ENCODE results near the gene GTF2A1.

DNA sequence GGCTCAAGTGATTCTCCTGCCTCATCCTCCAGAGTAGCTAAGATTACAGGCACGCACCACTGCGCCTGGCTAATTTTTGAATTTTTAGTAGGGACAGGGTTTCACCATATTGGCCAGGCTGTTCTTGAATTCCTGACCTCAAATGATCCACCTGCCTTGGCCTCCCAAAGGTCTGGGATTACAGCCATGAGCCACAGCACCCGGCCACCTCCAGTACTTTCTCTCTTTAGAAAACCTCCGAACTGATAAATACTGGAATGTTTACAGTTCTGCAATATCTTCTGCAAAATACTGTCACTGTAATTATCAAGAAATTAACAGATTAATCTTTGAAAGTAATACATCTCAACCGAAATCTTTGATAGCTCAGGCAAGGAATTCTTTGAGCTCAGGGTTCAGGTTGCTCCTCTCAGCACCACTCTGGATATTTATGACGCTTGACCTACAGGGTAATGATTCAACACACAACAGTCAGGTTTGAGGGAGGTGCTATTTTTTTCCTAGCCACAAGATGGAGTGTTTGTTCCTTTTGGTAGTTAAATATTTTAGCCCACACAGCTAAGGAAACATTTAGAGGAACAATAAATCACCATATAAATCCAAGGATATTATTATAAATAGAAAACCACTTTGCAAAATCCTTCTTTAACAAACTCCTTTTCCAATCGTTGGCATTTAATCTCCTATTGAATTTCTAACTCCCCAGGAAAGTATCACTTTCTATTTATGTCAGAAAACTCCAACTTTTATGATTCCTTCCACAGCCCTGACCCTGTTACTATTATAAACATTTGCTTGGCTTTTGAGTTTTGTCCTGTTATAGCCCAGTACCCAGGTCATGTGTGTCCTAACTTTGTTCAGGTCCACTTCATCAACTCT, 48.6 kb upstream of the GTF2A1 start:
- TF ChIP-seq, protein P1, sequence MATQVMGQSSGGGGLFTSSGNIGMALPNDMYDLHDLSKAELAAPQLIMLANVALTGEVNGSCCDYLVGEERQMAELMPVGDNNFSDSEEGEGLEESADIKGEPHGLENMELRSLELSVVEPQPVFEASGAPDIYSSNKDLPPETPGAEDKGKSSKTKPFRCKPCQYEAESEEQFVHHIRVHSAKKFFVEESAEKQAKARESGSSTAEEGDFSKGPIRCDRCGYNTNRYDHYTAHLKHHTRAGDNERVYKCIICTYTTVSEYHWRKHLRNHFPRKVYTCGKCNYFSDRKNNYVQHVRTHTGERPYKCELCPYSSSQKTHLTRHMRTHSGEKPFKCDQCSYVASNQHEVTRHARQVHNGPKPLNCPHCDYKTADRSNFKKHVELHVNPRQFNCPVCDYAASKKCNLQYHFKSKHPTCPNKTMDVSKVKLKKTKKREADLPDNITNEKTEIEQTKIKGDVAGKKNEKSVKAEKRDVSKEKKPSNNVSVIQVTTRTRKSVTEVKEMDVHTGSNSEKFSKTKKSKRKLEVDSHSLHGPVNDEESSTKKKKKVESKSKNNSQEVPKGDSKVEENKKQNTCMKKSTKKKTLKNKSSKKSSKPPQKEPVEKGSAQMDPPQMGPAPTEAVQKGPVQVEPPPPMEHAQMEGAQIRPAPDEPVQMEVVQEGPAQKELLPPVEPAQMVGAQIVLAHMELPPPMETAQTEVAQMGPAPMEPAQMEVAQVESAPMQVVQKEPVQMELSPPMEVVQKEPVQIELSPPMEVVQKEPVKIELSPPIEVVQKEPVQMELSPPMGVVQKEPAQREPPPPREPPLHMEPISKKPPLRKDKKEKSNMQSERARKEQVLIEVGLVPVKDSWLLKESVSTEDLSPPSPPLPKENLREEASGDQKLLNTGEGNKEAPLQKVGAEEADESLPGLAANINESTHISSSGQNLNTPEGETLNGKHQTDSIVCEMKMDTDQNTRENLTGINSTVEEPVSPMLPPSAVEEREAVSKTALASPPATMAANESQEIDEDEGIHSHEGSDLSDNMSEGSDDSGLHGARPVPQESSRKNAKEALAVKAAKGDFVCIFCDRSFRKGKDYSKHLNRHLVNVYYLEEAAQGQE (IDR thresholded peaks at IDR 0.05; ENCODE audit: insufficient read depth in 1 of 2, low read depth in 2 of 2, low read length in 1 of 2) = no peak
- TF ChIP-seq, protein P2, sequence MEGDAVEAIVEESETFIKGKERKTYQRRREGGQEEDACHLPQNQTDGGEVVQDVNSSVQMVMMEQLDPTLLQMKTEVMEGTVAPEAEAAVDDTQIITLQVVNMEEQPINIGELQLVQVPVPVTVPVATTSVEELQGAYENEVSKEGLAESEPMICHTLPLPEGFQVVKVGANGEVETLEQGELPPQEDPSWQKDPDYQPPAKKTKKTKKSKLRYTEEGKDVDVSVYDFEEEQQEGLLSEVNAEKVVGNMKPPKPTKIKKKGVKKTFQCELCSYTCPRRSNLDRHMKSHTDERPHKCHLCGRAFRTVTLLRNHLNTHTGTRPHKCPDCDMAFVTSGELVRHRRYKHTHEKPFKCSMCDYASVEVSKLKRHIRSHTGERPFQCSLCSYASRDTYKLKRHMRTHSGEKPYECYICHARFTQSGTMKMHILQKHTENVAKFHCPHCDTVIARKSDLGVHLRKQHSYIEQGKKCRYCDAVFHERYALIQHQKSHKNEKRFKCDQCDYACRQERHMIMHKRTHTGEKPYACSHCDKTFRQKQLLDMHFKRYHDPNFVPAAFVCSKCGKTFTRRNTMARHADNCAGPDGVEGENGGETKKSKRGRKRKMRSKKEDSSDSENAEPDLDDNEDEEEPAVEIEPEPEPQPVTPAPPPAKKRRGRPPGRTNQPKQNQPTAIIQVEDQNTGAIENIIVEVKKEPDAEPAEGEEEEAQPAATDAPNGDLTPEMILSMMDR (IDR thresholded peaks at IDR 0.05) = peak; percentile 70
- no peak for TF ChIP-seq SIN3A (IDR thresholded peaks at IDR 0.05; ENCODE audit: borderline replicate concordance, insufficient read depth, low read depth, low read length)
- TF ChIP-seq POLR2AphosphoS5 (IDR thresholded peaks at IDR 0.05; ENCODE audit: low read depth, low read length) = no peak
- no peak for TF ChIP-seq TCF7L2 (IDR thresholded peaks at IDR 0.05; ENCODE audit: low read depth, low read length)

Measured in Panc1 (cell line).